K562 (cell line): ENCODE results near the gene ANO6. TPM values are rescaled to one million over a fixed set of nuclear protein-coding genes. Genes with fewer than 3 reads are reported as not detected.

Experiments used
- ATAC-seq: fragments of 200-7000 bp; cut with Tn5 transposase; 3 replicates; pipeline ENCODE4 v1.9.1; 2020; ENCODE audit warnings: moderate library complexity
- BruUV-seq: library from RNA; stranded (reverse); fragments of 400-500 nt; replicated peaks from 2 replicates; lab custom pipeline; 2021; lab: Mats Ljungman, UMichigan
- CTCF ChIA-PET: fragments of 300-600 bp; formaldehyde crosslinking; extraction: SDS; loops from one replicate; lab custom pipeline; 2021; ENCODE audit warnings: low intra/inter-chr PET ratio; lab: Yijun Ruan, JAX
- POLR2A ChIA-PET: fragments of 300-600, 350-650 bp; sonication (Branson Sonifier 250); formaldehyde crosslinking; extraction: SDS; loops from one replicate; lab custom pipeline; 2021; ENCODE audit warnings: antibody characterized with exemption, inconsistent platforms; lab: Yijun Ruan, JAX
- DNase-seq, 4 experiments: peaks; one replicate each; pipeline versions ENCODE4 v3.0.0 to v3.0.0-alpha.2; 2011 to 2018; ENCODE audit warnings: low spot score in 3 of 4, mixed read lengths in 3 of 4; ENCODE audit errors: extremely low read depth in 1 of 4
- FAIRE-seq: peaks from 2 replicates; lab custom pipeline; 2011; peaks lifted over from hg19 to GRCh38; lab: Jason Lieb, UNC
- H2AFZ ChIP-seq: 2 replicates; pipeline ENCODE4 v1.6.0; 2011; ENCODE audit warnings: low read depth, low read length, control low read depth, inconsistent platforms
- H3K27ac ChIP-seq: fragments of 200-600 bp; 3 replicates; pipeline ENCODE4 v1.8.0; 2011; ENCODE audit warnings: low read depth, mild to moderate bottlenecking, control low read depth, inconsistent platforms, low read length, moderate library complexity, mixed read lengths; ENCODE audit errors: extremely low read depth
- H3K27me3 ChIP-seq, 2 experiments: fragments of 300-600 bp in 1 of 2; 2 replicates in 1 of 2; 3 replicates in 1 of 2; pipeline versions ENCODE4 v1.6.0 to v1.8.0; 2011; ENCODE audit warnings: inconsistent platforms in 2 of 2, low read length in 2 of 2, mild to moderate bottlenecking in 1 of 2, mixed read lengths in 1 of 2, moderate library complexity in 1 of 2; ENCODE audit not compliant: control insufficient read depth in 2 of 2, insufficient read depth in 2 of 2
- H3K36me3 ChIP-seq: fragments of 300-600 bp; 3 replicates; pipeline ENCODE4 v1.8.0; 2011; ENCODE audit warnings: mild to moderate bottlenecking, low read length, inconsistent platforms; ENCODE audit not compliant: control insufficient read depth, insufficient read depth
- H3K4me1 ChIP-seq, 2 experiments: fragments of 200-600 bp in 1 of 2; replicated peaks in 1 of 2; 2 replicates in 1 of 2; 3 replicates in 1 of 2; pipeline versions ENCODE4 v1.5.1 to v1.8.0; 2011; ENCODE audit warnings: inconsistent platforms in 2 of 2, low read length in 2 of 2, mild to moderate bottlenecking in 1 of 2, mixed read lengths in 1 of 2, moderate library complexity in 1 of 2; ENCODE audit not compliant: control insufficient read depth in 2 of 2, insufficient read depth in 2 of 2
- H3K4me2 ChIP-seq: 2 replicates; pipeline ENCODE4 v1.6.1; 2011; ENCODE audit warnings: low read length, control low read depth, inconsistent platforms, mixed read lengths; ENCODE audit not compliant: insufficient read depth
- H3K4me3 ChIP-seq: fragments of 200-600 bp; sonication (generic), shearing (Covaris generic); 2 replicates; pipeline ENCODE4 v1.5.1; 2016; ENCODE audit warnings: control low read depth, inconsistent platforms
- H3K79me2 ChIP-seq: fragments of 200-600 bp; 3 replicates; pipeline ENCODE4 v1.8.0; 2011; ENCODE audit warnings: low read length, inconsistent platforms; ENCODE audit not compliant: control insufficient read depth, insufficient read depth
- H3K9ac ChIP-seq, 2 experiments: 2 replicates each; pipeline versions ENCODE4 v1.6.0 to v1.6.1; 2011; ENCODE audit warnings: low read depth in 2 of 2, low read length in 2 of 2, control low read depth in 1 of 2, inconsistent platforms in 1 of 2, mild to moderate bottlenecking in 1 of 2, mixed read lengths in 1 of 2; ENCODE audit not compliant: insufficient read depth in 1 of 2
- H3K9me1 ChIP-seq: one replicate; pipeline ENCODE4 v1.6.0; 2011; ENCODE audit warnings: inconsistent platforms, mild to moderate bottlenecking, low read length, moderate library complexity; ENCODE audit not compliant: control insufficient read depth, insufficient read depth
- H3K9me3 ChIP-seq: replicated peaks from 2 replicates; pipeline ENCODE4 v1.5.1; 2011; ENCODE audit warnings: low read depth, low read length, inconsistent platforms; ENCODE audit not compliant: control insufficient read depth, insufficient read depth
- H4K20me1 ChIP-seq: replicated peaks from 2 replicates; pipeline ENCODE4 v1.6.1; 2011; ENCODE audit warnings: low read length, inconsistent platforms, mixed read lengths; ENCODE audit not compliant: control insufficient read depth, insufficient read depth
- ARHGAP35 ChIP-seq: fragments of 450-650 bp; IDR thresholded peaks from 2 replicates; pipeline ENCODE4 v1.6.1; 2018; ENCODE audit not compliant: partially characterized antibody
- ARID1B ChIP-seq: fragments of 450-650 bp; IDR thresholded peaks from 2 replicates; pipeline ENCODE4 v1.6.1; 2016; ENCODE audit warnings: antibody characterized with exemption, mild to moderate bottlenecking, inconsistent platforms
- CHD1 ChIP-seq: fragments of 200-600 bp; sonication (generic); IDR thresholded peaks from one replicate; pipeline ENCODE4 v1.6.1; 2012; ENCODE audit warnings: mild to moderate bottlenecking, moderate library complexity, low read length, inconsistent platforms
- HNRNPLL ChIP-seq: fragments of 200-400 bp; formaldehyde crosslinking; IDR thresholded peaks from 2 replicates; pipeline ENCODE4 v1.6.1; 2017; ENCODE audit warnings: low read length, low read depth, mild to moderate bottlenecking; ENCODE audit not compliant: poor library complexity, severe bottlenecking
- MCM7 ChIP-seq, 2 experiments: fragments of 450-650 bp; IDR thresholded peaks; 2 replicates each; pipeline ENCODE4 v1.6.1; 2016 to 2018
- MTA3 ChIP-seq: fragments of 450-650 bp; formaldehyde crosslinking; IDR thresholded peaks from 2 replicates; pipeline ENCODE4 v1.6.1; 2017; ENCODE audit warnings: mild to moderate bottlenecking, borderline replicate concordance
- NFE2 ChIP-seq: IDR thresholded peaks from 2 replicates; pipeline ENCODE4 v1.6.1; 2014; ENCODE audit warnings: antibody characterized with exemption, low read depth
- NR2C2 ChIP-seq, 2 experiments: fragments of 200-800 bp in 1 of 2; sonication (Bioruptor generic) in 1 of 2; sonication (generic) in 1 of 2; formaldehyde crosslinking in 1 of 2; IDR thresholded peaks; 2 replicates each; pipeline versions ENCODE4 v1.6.1 to v1.8.0; 2016 to 2022; ENCODE audit warnings: mild to moderate bottlenecking in 1 of 2, missing compliant biosample characterization in 1 of 2, missing genetic modification characterization in 1 of 2, missing genetic modification reagents in 1 of 2
- NRF1 ChIP-seq, 2 experiments: fragments of 450-650 bp; IDR thresholded peaks in 1 of 2; conservative IDR thresholded peaks in 1 of 2; 2 replicates each; pipeline ENCODE4 v1.6.1; 2014; ENCODE audit warnings: mild to moderate bottlenecking in 2 of 2
- PHTF2 ChIP-seq: fragments of 250-450 bp; sonication (Bioruptor Pico); IDR thresholded peaks from 2 replicates; pipeline ENCODE4 v1.5.0; 2021; ENCODE audit warnings: mild to moderate bottlenecking
- PKNOX1 ChIP-seq: fragments of 450-650 bp; IDR thresholded peaks from 2 replicates; pipeline ENCODE4 v1.6.1; 2016
- RBM17 ChIP-seq: fragments of 200-400 bp; formaldehyde crosslinking; IDR thresholded peaks from 2 replicates; pipeline ENCODE4 v1.6.1; 2017; ENCODE audit warnings: low read depth, mild to moderate bottlenecking, low read length, borderline replicate concordance
- SMAD3 ChIP-seq: fragments of 450-650 bp; formaldehyde crosslinking; conservative IDR thresholded peaks from 2 replicates; pipeline ENCODE4 v1.4.0; 2020; ENCODE audit warnings: mild to moderate bottlenecking
- SOX6 ChIP-seq: fragments of 450-650 bp; IDR thresholded peaks from 2 replicates; pipeline ENCODE4 v1.6.1; 2014; ENCODE audit warnings: mild to moderate bottlenecking
- SP1 ChIP-seq: sonication (generic); formaldehyde crosslinking; IDR thresholded peaks from 2 replicates; pipeline ENCODE4 v1.8.1; 2022; ENCODE audit warnings: mild to moderate bottlenecking, missing genetic modification reagents
- SRSF9 ChIP-seq: fragments of 200-400 bp; formaldehyde crosslinking; IDR thresholded peaks from 2 replicates; pipeline ENCODE4 v1.6.1; 2017; ENCODE audit warnings: low read depth, low read length, borderline replicate concordance
- TFE3 ChIP-seq: fragments of 450-650 bp; formaldehyde crosslinking; IDR thresholded peaks from 2 replicates; pipeline ENCODE4 v1.4.0; 2020; ENCODE audit warnings: mild to moderate bottlenecking, mixed read lengths
- ZEB2 ChIP-seq: fragments of 450-650 bp; IDR thresholded peaks from 2 replicates; pipeline ENCODE4 v1.6.1; 2016
- ZNF3 ChIP-seq: fragments of 250-450 bp; sonication (Bioruptor Pico); IDR thresholded peaks from 2 replicates; pipeline ENCODE4 v1.5.0; 2021; ENCODE audit warnings: mild to moderate bottlenecking, moderate library complexity
- ZNF696 ChIP-seq: fragments of 250-450 bp; sonication (Bioruptor Pico); conservative IDR thresholded peaks from 2 replicates; pipeline ENCODE4 v1.4.0; 2020; ENCODE audit warnings: mild to moderate bottlenecking, moderate library complexity
- ZZZ3 ChIP-seq: fragments of 450-650 bp; IDR thresholded peaks from 2 replicates; pipeline ENCODE4 v1.6.1; 2016; ENCODE audit warnings: antibody characterized with exemption, mild to moderate bottlenecking, moderate library complexity
- in situ Hi-C: fragments of 300-500 bp; cut with MboI; formaldehyde crosslinking; loops from 4 replicates; pipeline ENCODE4 v1.15.0; 2018; ENCODE audit warnings: inconsistent platforms, mixed read lengths
- intact Hi-C: fragments of 100-400 bp; cut with micrococcal nuclease; formaldehyde crosslinking; loops from 2 replicates; pipeline ENCODE4 v1.14.2; 2022
- polyA plus RNA-seq, 8 experiments: library from polyadenylated mRNA; depleted of rRNA in 4 of 8; stranded (reverse) in 5 of 8; unstranded in 3 of 8; fragments of >200 nt; fragmentation: Nextera tagmentation in 2 of 8; fragmentation: Illumina TruSeq in 1 of 8; extraction: Ambion mirVana in 2 of 8; extraction: Trizol in 1 of 8; gene quantifications; 2 replicates each; pipeline versions ENCODE4 v1.2.1 to v1.2.3, GENCODE V29; 2011 to 2014; ENCODE audit warnings: inconsistent platforms in 1 of 8, missing spikeins in 1 of 8
- total RNA-seq, 7 experiments: library from RNA; depleted of rRNA in 6 of 7; stranded (reverse); fragments of >200 nt in 6 of 7; fragmentation: Illumina TruSeq in 2 of 7; extraction: Trizol in 2 of 7; gene quantifications; 2 replicates each; pipeline versions ENCODE4 v1.2.1 to v1.2.3, GENCODE V29; 2011 to 2021; ENCODE audit warnings: low replicate concordance in 1 of 7
- TF ChIP-seq, protein P1 (sequence below): fragments of 450-650 bp; IDR thresholded peaks from 2 replicates; pipeline ENCODE4 v1.6.1; 2016; ENCODE audit warnings: antibody characterized with exemption

ANO6 gene
- total and polyA plus RNA-seq, 9 of the 15 experiments (the other 6 are each of a cell fraction or from before 2014, with no cell fraction given) = 3.5 to 24.7 (median 20.3) TPM

- TF ChIP-seq, protein P1, sequence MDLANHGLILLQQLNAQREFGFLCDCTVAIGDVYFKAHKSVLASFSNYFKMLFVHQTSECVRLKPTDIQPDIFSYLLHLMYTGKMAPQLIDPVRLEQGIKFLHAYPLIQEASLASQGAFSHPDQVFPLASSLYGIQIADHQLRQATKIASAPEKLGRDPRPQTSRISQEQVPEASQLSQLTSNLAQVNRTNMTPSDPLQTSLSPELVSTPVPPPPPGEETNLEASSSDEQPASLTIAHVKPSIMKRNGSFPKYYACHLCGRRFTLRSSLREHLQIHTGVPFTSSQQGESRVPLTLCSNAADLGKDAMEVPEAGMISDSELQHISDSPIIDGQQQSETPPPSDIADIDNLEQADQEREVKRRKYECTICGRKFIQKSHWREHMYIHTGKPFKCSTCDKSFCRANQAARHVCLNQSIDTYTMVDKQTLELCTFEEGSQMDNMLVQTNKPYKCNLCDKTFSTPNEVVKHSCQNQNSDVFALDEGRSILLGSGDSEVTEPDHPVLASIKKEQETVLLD = no peak
- no peak for TF ChIP-seq SP1
- TF ChIP-seq NRF1 (conservative IDR thresholded peaks at IDR 0.05 in 1 of 2, IDR thresholded peaks at IDR 0.05 in 1 of 2) = no peak
- no peak for TF ChIP-seq ARHGAP35
- TF ChIP-seq MCM7 (IDR thresholded peaks at IDR 0.05) = no peak
- TF ChIP-seq SOX6 = no peak
These were observed 30.3 kb downstream of the ANO6 start (continued) for GRCh38 chr12:45246236-45246635.

DNA sequence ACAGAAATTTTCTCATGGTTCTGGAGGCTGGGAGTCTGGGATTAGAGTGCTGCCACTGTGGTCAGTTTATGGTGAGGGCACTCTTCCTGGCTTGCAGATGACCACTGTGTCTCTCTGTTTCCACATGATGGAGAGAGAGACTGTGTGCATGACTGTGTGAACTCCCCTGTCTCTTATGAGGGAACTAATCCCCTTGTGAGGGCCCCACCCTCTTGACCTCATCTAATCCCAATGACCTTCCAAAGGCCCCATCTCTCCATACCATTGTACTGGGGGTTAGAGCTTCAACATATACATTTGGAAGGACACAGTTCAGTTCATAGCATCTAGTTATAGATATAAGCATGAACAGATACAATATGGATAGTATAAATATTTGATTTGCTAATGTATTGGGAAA, 31.7 kb downstream of the ANO6 start:
- ChIA-PET CTCF (no interaction called here), POLR2A (no interaction called here)
- TF ChIP-seq SRSF9 = no peak
- no peak for TF ChIP-seq ARID1B
- TF ChIP-seq ZNF696 (CRISPR knock-in tag) = no peak
- no peak for TF ChIP-seq TFE3
- TF ChIP-seq PKNOX1 = no peak
- TF ChIP-seq NR2C2 (CRISPR knock-in tag; IDR thresholded peaks at IDR 0.05) = no peak
- no peak for TF ChIP-seq NR2C2 (tag; IDR thresholded peaks at IDR 0.05)
- no peak for TF ChIP-seq HNRNPLL
- no peak for TF ChIP-seq PHTF2 (CRISPR knock-in tag)
- TF ChIP-seq ZNF3 (CRISPR knock-in tag) = no peak
- no peak for TF ChIP-seq ZEB2
- no peak for TF ChIP-seq MTA3
- no peak for TF ChIP-seq NFE2
- no peak for TF ChIP-seq CHD1
- TF ChIP-seq RBM17 = no peak
- no peak for TF ChIP-seq SMAD3 (CRISPR knock-in tag)
- no peak for TF ChIP-seq ZZZ3

More for the DNA sequence above, 31.7 kb downstream of the ANO6 start:
- peaks cover 9% of the 10 kb centered on the region; the same call in 2 of the 3 replicates for H3K79me2 ChIP-seq
- H3K4me1 ChIP-seq = peaks cover 0 to 3% of the 10 kb centered on the region in 2 experiments; a peak in 1 of 5 replicates
- H3K4me2 ChIP-seq = no peak overlapping the region
- ATAC-seq (no peak), FAIRE-seq (no peak), DNase-seq (no peak)
- no TSS peak for BruUV-seq
- no peaks in the 10 kb centered on the region for H4K20me1 ChIP-seq
- H3K9me1 ChIP-seq = no peaks in the 10 kb centered on the region
- H3K27ac ChIP-seq = no peak overlapping the region
- H3K36me3 ChIP-seq = no peaks in the 10 kb centered on the region
- no peak overlapping the region for H3K4me3 ChIP-seq
- in situ Hi-C loops (no loop called here), intact Hi-C loops (no loop called here)
- no peaks in the 10 kb centered on the region for H3K27me3 ChIP-seq
- H3K9me3 ChIP-seq = no peaks in the 10 kb centered on the region
- H3K9ac ChIP-seq = no peak overlapping the region
- no peak overlapping the region for H2AFZ ChIP-seq
